Effector memory CD8-positive, alpha-beta T cell (primary cell): ENCODE data around the gene AQR.
A peak's percentile ranks its signal among the peaks of the same experiment; 100 is the strongest.

Source experiments
- ATAC-seq: fragments of 150-1000 bp; cut with Tn5 transposase; replicated peaks from 2 replicates; pipeline ENCODE4 v1.10.0; 2021; ENCODE audit warnings: mild to moderate bottlenecking, moderate library complexity
- DNase-seq, 3 experiments: peaks; one replicate each; pipeline ENCODE4 v3.0.0; 2021
- H3K27ac Mint-ChIP-seq, 2 donors: one replicate each; pipeline ENCODE4 v1.8.0; 2022; ENCODE audit warnings: mild to moderate bottlenecking in 2 of 2, mixed read lengths in 2 of 2, moderate library complexity in 2 of 2
- H3K27me3 Mint-ChIP-seq, 2 donors: one replicate each; pipeline ENCODE4 v1.8.0; 2022; ENCODE audit warnings: mixed read lengths in 2 of 2
- H3K36me3 Mint-ChIP-seq: one replicate; pipeline ENCODE4 v1.8.0; 2022; ENCODE audit warnings: mild to moderate bottlenecking, moderate library complexity, mixed read lengths; ENCODE audit not compliant: insufficient read depth
- H3K4me1 Mint-ChIP-seq, 2 donors: one replicate each; pipeline ENCODE4 v1.8.0; 2022; ENCODE audit warnings: low read depth in 2 of 2, mixed read lengths in 2 of 2
- H3K4me3 Mint-ChIP-seq, 2 donors: one replicate each; pipeline ENCODE4 v1.8.0; 2022; ENCODE audit warnings: mild to moderate bottlenecking in 2 of 2, mixed read lengths in 2 of 2, moderate library complexity in 2 of 2
- H3K9me3 Mint-ChIP-seq, 2 donors: one replicate each; pipeline ENCODE4 v1.8.0; 2022; ENCODE audit warnings: mixed read lengths in 2 of 2

Gene AQR

DNA sequence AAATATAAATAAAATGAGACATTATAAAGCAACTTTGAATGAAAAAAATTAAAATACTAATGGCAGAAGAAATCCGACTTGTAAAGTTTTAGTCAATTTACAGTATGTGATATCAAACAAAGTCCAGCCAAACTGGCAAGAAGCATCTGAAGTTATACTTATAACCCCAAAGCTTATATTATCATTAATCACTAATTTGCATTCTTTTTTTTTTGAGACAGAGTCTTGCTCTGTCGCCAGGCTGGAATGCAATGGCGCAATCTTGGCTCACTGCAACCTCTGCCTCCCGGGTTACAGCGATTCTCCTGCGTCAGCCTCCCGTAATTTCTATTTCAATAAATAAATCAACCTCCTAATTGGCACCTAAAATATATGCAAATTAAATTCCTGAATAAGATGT is 80.1 kb downstream of the AQR start:
- no peaks in the 10 kb centered on the region for H3K27me3 Mint-ChIP-seq
- peaks cover 0 to 7% of the 10 kb centered on the region in 2 donors for H3K4me1 Mint-ChIP-seq
- peaks cover 2 to 5% of the 10 kb centered on the region in 2 donors for H3K9me3 Mint-ChIP-seq
- H3K27ac Mint-ChIP-seq = no peak overlapping the region
- peaks cover 79% of the 10 kb centered on the region for H3K36me3 Mint-ChIP-seq
- no peak overlapping the region for H3K4me3 Mint-ChIP-seq
- no peak for DNase-seq
- ATAC-seq = no peak

DNA sequence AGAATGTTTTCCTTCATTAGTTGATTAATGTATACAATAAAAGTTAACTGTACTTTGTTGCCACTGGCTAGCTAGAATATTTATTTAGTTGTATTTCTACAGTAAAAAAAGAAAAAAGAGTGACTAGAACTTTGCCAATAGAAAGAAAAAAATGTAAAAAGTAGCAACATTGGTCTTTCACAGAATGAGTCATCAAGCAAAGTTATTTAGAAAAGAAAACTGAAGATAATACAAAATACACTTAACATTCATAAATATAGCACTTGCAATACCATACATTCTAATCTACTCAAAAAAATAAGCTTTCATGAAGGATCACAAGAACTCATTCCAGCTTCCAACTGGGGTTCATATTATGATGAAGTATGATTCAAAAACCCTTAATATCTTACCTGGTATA is 83.4 kb downstream of the AQR start:
- ATAC-seq (no peak), DNase-seq (no peak)
- Mint-ChIP-seq H3K27me3 (no peaks in the 10 kb centered on the region), H3K4me3 (no peak overlapping the region), H3K36me3 (peaks cover 86% of the 10 kb centered on the region), H3K4me1 (peaks cover 0 to 7% of the 10 kb centered on the region in 2 donors), H3K27ac (no peak overlapping the region), H3K9me3 (no peaks in the 10 kb centered on the region)

DNA sequence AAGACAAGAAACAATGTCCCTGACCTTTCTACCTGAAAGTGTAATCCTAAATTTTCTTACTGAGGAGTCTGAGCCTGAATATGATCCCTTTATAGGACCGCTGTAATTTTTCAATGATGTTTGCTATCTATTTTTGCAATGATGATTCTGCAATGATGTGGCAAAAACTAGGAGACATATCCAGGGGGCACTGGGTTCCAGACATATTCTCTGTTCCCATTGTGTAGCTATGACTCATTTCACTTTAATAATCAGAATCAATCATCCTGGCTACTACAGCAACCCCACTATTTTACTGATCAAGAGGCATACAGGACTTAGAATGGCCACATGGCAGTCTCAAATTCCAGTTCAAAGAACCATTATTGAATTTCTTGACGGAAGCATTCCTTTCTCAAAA is 85.9 kb downstream of the AQR start:
- ATAC-seq = no peak
- H3K36me3 Mint-ChIP-seq = peaks cover 83% of the 10 kb centered on the region
- H3K27me3 Mint-ChIP-seq = no peaks in the 10 kb centered on the region

DNA sequence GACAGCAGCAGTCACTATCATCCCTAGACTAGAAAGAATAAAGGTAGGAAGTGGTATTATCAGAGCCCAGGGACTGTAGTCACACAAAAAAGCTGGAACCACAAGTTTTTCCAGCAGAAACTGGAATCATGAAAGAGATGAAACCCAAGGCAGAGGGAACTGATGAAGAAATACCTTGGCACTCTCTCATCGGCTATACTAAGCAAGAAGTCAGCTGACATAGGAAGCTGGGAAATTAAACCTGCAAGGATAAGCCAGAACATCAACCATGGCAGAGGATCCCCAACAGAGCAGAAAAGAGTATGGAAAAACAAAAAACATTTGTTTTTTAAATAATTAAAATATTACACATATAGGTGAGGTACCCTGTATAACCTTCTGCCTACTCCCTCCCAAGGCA is 86.5 kb downstream of the AQR start:
- peaks cover 0 to 4% of the 10 kb centered on the region in 2 donors for H3K4me1 Mint-ChIP-seq
- ATAC-seq (no peak), DNase-seq (no peak)
- peaks cover 79% of the 10 kb centered on the region for H3K36me3 Mint-ChIP-seq
- H3K9me3 Mint-ChIP-seq = no peaks in the 10 kb centered on the region
- no peak overlapping the region for H3K4me3 Mint-ChIP-seq
- H3K27me3 Mint-ChIP-seq = no peaks in the 10 kb centered on the region
- no peak overlapping the region for H3K27ac Mint-ChIP-seq

More for the DNA sequence above, 85.9 kb downstream of the AQR start:
- Mint-ChIP-seq H3K4me3 (no peak overlapping the region), H3K27ac (peak overlapping the region in 1 of 2 donors; percentile 33), H3K4me1 (peaks cover 0 to 4% of the 10 kb centered on the region in 2 donors), H3K9me3 (no peaks in the 10 kb centered on the region)
- no peak for DNase-seq

DNA sequence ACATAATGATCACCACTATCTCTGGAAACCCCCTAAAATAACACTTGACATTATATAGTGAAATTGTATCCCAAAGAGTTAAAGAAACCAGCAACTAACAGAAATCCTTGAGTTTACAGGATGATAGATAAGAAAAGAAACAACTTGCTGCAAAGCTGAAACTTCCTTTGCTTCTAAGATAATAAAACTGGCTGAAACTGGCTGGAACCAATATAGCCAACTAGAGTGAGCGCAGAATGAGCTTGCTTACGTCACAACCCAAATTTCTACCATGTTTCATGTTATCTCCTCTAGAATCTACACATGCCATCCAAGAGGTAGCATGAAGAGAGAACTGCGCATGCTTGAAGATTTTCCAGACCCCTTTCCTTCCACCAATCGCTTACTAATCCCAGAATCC is 90.4 kb downstream of the AQR start:
- Mint-ChIP-seq H3K4me1 (no peaks in the 10 kb centered on the region), H3K27me3 (no peaks in the 10 kb centered on the region), H3K4me3 (no peak overlapping the region), H3K27ac (no peak overlapping the region), H3K9me3 (no peaks in the 10 kb centered on the region), H3K36me3 (peaks cover 68% of the 10 kb centered on the region)
- DNase-seq = no peak
- no peak for ATAC-seq

DNA sequence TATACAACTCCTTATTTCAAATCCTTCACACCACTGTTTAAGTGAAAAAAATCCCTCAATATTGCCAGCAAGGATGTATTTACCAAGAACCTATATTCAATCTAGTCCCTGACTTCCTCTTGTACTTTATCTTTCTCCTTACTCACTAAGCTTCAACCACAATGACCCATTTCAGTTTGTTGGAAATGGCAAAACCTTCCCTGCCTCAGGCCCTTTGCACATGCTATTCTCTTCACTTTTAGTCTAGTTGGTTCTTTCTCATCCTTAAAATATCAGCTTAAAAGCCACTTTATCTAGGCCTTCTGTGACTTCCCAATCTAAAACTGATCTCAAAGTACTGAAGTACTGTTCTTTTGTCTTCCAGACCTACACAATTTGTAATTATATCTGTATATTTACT is 92.9 kb downstream of the AQR start:
- Mint-ChIP-seq H3K4me3 (no peak overlapping the region), H3K9me3 (no peaks in the 10 kb centered on the region), H3K36me3 (peaks cover 64% of the 10 kb centered on the region), H3K27ac (no peak overlapping the region), H3K27me3 (no peaks in the 10 kb centered on the region), H3K4me1 (no peaks in the 10 kb centered on the region)
- ATAC-seq (no peak), DNase-seq (no peak)

DNA sequence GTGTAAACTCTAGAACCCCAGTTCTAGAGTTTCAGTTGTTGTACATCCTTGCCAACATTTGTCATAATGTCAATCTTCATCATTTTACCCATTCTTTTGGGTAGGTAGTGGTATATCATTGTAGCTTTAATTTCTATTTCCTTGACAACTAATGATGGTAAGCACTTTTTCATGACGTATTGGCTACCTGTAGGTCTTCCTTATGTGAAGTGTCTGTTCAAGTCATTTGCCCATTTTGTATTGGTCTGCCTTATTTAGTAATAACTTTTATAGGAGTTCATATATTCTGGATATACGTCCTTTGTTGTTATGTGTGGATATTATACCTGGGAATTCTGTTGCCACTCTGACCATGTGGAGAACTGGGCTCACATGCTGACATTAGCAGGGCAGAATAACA is 100.4 kb downstream of the AQR start:
- no peaks in the 10 kb centered on the region for H3K9me3 Mint-ChIP-seq

DNA sequence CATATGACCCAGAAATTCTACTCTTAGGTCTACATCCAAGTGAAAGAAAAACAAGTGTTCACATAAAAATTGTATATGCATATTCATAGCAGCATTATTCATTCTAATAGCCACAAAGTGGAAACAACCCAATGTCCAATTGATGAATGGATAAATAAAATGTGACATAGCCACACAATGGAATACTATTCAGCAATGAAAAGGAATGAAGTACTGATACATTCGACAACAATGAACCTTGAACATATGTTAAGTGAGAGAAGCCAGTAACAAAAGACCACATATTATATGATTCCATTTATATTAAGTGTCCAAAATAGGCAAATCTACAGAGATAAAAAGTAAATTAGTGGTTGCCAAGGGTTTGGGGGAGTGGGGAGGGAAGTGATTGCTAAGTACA is 104.0 kb downstream of the AQR start:
- DNase-seq (no peak), ATAC-seq (no peak)
- no peaks in the 10 kb centered on the region for H3K27me3 Mint-ChIP-seq
- H3K4me1 Mint-ChIP-seq = no peaks in the 10 kb centered on the region
- no peak overlapping the region for H3K4me3 Mint-ChIP-seq
- no peak overlapping the region for H3K27ac Mint-ChIP-seq
- peaks cover 55% of the 10 kb centered on the region for H3K36me3 Mint-ChIP-seq
- no peaks in the 10 kb centered on the region for H3K9me3 Mint-ChIP-seq

More for the DNA sequence above, 100.4 kb downstream of the AQR start:
- Mint-ChIP-seq H3K4me1 (no peaks in the 10 kb centered on the region), H3K27me3 (no peaks in the 10 kb centered on the region), H3K27ac (no peak overlapping the region), H3K4me3 (no peak overlapping the region), H3K36me3 (peaks cover 57% of the 10 kb centered on the region)
- DNase-seq = no peak
- ATAC-seq = no peak

DNA sequence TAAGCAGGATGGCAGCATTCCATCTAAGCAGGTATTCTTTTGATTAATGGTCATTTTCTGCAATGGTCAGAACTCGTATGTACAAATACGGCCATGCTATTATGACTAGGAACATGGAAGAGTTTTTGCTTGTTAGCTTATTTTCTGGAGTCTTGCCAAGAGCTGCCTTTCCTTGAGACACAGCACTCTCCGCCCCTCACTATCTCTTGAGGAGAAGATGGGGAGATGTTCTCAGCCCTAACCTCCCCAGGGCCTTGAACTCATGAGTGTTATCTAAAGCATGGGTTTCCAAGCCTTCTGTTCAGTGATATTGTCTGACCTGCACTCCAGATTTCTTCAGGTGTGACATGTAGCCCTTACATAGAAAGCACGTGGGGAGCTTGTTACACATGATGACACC is 108.3 kb downstream of the AQR start:
- no peak for ATAC-seq
- H3K4me1 Mint-ChIP-seq = peaks cover 0 to 2% of the 10 kb centered on the region in 2 donors
- H3K27me3 Mint-ChIP-seq = no peaks in the 10 kb centered on the region
- no peaks in the 10 kb centered on the region for H3K9me3 Mint-ChIP-seq
- peaks cover 67% of the 10 kb centered on the region for H3K36me3 Mint-ChIP-seq
- H3K4me3 Mint-ChIP-seq = no peak overlapping the region
- DNase-seq = no peak
- H3K27ac Mint-ChIP-seq = no peak overlapping the region

DNA sequence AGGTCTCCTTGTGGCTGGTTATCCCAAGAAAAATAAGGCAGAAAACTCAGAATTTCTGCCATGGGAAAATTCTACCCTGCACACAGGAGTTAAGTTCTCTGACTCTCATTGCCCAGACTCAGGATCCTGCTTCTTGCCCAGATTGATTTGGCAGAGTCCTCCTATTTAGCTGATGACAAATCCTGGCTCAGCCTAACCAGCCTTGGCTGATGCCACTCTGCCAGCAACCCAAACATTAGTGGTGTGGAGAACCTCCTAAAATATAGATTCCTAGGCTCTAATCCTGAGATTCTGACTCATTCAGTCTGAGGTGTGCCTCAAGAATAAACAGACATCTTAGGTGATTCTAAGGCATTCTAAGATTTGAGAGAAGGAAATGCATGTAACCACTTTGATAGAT is 113.6 kb downstream of the AQR start:
- Mint-ChIP-seq H3K9me3 (no peaks in the 10 kb centered on the region), H3K36me3 (peaks cover 54% of the 10 kb centered on the region), H3K4me3 (no peak overlapping the region), H3K4me1 (peaks cover 0 to 2% of the 10 kb centered on the region in 2 donors), H3K27me3 (no peaks in the 10 kb centered on the region), H3K27ac (no peak overlapping the region)
- DNase-seq (no peak), ATAC-seq (no peak)

DNA sequence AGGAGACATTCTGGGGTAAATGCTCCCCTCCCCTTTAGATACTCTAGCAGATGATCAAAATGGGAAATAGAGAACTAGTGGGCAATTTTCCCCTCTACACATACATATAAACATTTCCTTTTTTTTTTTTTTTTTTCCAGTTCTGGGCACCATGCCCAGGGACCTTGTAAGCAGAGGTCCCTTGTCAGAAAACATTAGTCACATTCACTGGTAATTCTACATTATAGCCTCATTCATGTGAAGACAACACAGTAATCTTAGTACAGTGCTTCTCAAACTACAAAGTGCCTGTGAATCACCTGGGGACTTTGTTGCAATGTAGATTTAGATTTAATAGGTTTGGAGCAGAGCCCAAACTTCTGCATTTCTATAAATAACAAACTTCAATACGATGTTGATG is 114.1 kb downstream of the AQR start:
- H3K9me3 Mint-ChIP-seq = no peaks in the 10 kb centered on the region
- H3K27ac Mint-ChIP-seq = peak overlapping the region in 1 of 2 donors; percentile 51
- H3K4me1 Mint-ChIP-seq = peaks cover 0 to 2% of the 10 kb centered on the region in 2 donors
- peaks cover 52% of the 10 kb centered on the region for H3K36me3 Mint-ChIP-seq
- ATAC-seq = no peak
- no peak for DNase-seq
- no peak overlapping the region for H3K4me3 Mint-ChIP-seq
- H3K27me3 Mint-ChIP-seq = no peaks in the 10 kb centered on the region

DNA sequence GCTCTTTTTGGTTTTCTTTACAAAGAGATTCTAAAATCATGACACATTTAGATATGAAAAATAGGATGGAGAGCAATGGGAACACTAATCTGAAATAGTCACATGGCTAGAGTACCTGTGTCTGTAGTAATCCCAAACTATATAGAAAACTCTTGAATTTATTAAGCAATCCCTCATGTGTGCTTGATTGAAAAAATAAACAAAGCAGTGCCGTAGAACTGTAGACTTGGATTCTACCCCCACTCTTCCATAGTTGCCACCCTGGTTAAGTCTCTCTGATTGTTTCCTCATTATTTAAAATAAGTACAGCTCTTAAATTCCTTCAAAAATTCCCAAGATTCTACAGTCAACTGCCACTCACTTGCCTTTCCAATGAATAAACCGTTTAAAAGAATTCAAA is 115.3 kb downstream of the AQR start:
- no peak for DNase-seq
- no peak overlapping the region for H3K4me3 Mint-ChIP-seq
- no peak for ATAC-seq

DNA sequence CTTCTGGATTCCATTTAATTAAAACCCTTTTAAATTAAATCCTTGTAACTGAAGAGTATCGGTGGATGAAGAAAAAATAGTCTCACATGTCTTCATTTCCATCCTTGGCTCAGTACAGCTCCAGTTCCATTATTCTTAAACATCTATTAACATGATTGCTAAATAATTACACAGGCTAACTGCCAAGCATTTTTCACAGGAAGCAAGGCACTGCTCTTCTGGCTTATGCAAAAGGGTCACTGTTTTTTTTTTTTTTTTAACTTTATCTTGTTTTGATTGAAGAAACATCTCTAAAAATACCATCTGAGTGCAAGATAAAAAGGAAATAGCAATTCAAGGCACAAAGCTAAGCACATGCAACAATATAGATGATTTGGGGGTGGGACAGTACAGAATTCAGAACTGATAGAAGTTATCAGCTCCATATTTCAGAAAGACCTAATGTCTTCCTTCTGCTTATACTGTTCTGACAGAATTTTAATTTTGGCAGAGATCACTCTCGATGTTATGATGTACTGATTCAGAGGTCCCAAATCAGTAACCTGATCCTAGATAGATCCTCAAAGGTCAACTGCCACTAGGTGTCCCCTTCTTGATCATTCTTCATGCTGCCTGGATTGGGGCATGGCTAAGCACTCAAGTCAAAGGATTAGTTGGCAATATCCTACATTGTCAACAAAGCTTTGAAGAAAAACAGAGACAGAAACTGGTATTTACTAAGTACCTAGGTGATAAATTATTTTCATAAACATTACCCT is 116.4 kb downstream of the AQR start:
- no peaks in the 10 kb centered on the region for H3K27me3 Mint-ChIP-seq
- peaks cover 31% of the 10 kb centered on the region for H3K36me3 Mint-ChIP-seq
- DNase-seq (no peak), ATAC-seq (no peak)
- H3K9me3 Mint-ChIP-seq = no peaks in the 10 kb centered on the region
- H3K4me1 Mint-ChIP-seq = peaks cover 0 to 2% of the 10 kb centered on the region in 2 donors
- H3K27ac Mint-ChIP-seq = no peak overlapping the region
- no peak overlapping the region for H3K4me3 Mint-ChIP-seq

More for the DNA sequence above, 115.3 kb downstream of the AQR start:
- no peaks in the 10 kb centered on the region for H3K27me3 Mint-ChIP-seq
- H3K9me3 Mint-ChIP-seq = no peaks in the 10 kb centered on the region
- H3K36me3 Mint-ChIP-seq = peaks cover 41% of the 10 kb centered on the region
- peaks cover 0 to 2% of the 10 kb centered on the region in 2 donors for H3K4me1 Mint-ChIP-seq
- H3K27ac Mint-ChIP-seq = no peak overlapping the region

DNA sequence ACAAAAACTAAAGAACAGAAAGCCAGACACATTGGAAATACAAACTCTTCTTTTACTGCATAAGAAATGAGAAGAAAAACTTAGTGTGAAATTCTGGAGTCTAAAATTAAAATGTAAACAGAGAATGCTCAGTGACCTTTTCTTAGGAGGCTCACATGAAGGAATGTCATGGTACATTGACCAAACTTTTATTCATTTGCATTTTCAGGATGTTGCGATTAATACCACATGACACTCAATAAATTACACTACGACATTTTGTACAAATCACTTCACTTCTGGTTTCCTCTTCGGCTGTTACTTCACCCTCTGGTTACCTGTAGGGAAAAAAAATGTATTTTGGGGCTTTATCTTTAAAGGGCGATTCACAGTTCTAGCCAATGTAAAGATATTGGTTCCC is 117.8 kb downstream of the AQR start:
- Mint-ChIP-seq H3K36me3 (peaks cover 18% of the 10 kb centered on the region), H3K9me3 (no peaks in the 10 kb centered on the region), H3K4me3 (no peak overlapping the region), H3K27me3 (no peaks in the 10 kb centered on the region), H3K4me1 (peaks cover 0 to 2% of the 10 kb centered on the region in 2 donors), H3K27ac (no peak overlapping the region)
- DNase-seq (no peak), ATAC-seq (no peak)
